PFSK-1 (cell line): ENCODE results near the gene ADH1B.

Experiments used
- FOXP2 ChIP-seq: optimal IDR thresholded peaks from 2 replicates; pipeline ENCODE3; 2011; ENCODE audit warnings: borderline replicate concordance, control low read depth, inconsistent platforms; ENCODE audit not compliant: insufficient read depth; ENCODE audit errors: extremely low read length, extremely low read depth
- POLR2AphosphoS5 ChIP-seq: IDR thresholded peaks from 2 replicates; pipeline ENCODE4 v1.6.1; 2012; ENCODE audit warnings: low read depth, mild to moderate bottlenecking, control low read depth, low read length, moderate library complexity
- REST ChIP-seq, 2 experiments: IDR thresholded peaks; 2 replicates each; pipeline versions ENCODE4 v1.6.1 to v1.8.0; 2011 to 2012; ENCODE audit warnings: low read depth in 2 of 2, low read length in 2 of 2, control low read depth in 1 of 2, inconsistent platforms in 1 of 2, mild to moderate bottlenecking in 1 of 2, moderate library complexity in 1 of 2; ENCODE audit not compliant: insufficient read depth in 1 of 2
- SIN3A ChIP-seq: IDR thresholded peaks from 2 replicates; pipeline ENCODE4 v1.6.1; 2012; ENCODE audit warnings: mild to moderate bottlenecking, low read length, moderate library complexity, borderline replicate concordance; ENCODE audit not compliant: insufficient read depth
- TAF1 ChIP-seq: IDR thresholded peaks from 2 replicates; pipeline ENCODE4 v1.6.1; 2012; ENCODE audit warnings: low read length, control low read depth, borderline replicate concordance; ENCODE audit not compliant: insufficient read depth

DNA sequence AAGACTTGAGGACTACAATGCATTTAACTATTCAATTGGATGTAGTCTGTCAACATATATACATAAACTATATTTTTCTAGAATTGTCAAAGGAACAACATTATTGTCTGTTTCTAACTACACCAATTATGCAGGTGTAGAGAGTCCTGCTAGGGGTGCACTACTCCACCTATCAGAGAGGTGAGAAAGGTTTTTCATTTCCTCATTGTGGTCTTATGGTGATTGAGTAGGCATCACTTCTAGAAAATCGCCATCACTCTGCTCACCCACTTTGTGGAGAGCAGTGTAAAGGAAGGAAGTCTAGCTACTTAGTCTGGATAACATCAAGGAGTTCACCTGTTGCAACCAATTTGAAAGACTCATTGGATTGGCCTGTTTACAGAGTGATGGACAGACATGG lies 35.8 kb upstream of the ADH1B start:
- TF ChIP-seq POLR2AphosphoS5 (no peak), TAF1 (no peak), SIN3A (no peak), REST (IDR thresholded peaks at IDR 0.05; ENCODE audit: insufficient read depth in 1 of 2, low read depth in 2 of 2, low read length in 2 of 2) (no peak), FOXP2 (no peak)
